ENCODE data around the gene TCL1B.

GRCh38 chr14:95711476-95712176 lies 25.4 kb downstream of the TCL1B start:
- TF ChIP-seq POLR2AphosphoS5 (IDR thresholded peaks at IDR 0.05), result no peak
- TF ChIP-seq, protein P1, sequence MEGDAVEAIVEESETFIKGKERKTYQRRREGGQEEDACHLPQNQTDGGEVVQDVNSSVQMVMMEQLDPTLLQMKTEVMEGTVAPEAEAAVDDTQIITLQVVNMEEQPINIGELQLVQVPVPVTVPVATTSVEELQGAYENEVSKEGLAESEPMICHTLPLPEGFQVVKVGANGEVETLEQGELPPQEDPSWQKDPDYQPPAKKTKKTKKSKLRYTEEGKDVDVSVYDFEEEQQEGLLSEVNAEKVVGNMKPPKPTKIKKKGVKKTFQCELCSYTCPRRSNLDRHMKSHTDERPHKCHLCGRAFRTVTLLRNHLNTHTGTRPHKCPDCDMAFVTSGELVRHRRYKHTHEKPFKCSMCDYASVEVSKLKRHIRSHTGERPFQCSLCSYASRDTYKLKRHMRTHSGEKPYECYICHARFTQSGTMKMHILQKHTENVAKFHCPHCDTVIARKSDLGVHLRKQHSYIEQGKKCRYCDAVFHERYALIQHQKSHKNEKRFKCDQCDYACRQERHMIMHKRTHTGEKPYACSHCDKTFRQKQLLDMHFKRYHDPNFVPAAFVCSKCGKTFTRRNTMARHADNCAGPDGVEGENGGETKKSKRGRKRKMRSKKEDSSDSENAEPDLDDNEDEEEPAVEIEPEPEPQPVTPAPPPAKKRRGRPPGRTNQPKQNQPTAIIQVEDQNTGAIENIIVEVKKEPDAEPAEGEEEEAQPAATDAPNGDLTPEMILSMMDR (IDR thresholded peaks at IDR 0.05), result no peak
